ENCODE data around the gene CALHM1. TPM values are rescaled to one million over a fixed set of nuclear protein-coding genes. Genes with fewer than 3 reads are reported as not detected.

CALHM1 gene
- total RNA-seq, 3 donors from 2014 or later, result not detected

GRCh38 chr10:103480521-103480920, 21.8 kb upstream of the CALHM1 start:
- Histone ChIP-seq H3K4me1 (ENCODE audit: low read depth) (peaks cover 3% of the 10 kb centered on the region), H3K4me3 (no peak overlapping the region), H3K9me3 (no peaks in the 10 kb centered on the region), H3K36me3 (ENCODE audit: low read depth) (no peaks in the 10 kb centered on the region)
- DNase-seq (no peak), ATAC-seq (no peak)
- TF ChIP-seq CTCF (IDR thresholded peaks at IDR 0.05), result no peak
- intact Hi-C loops (cut with DNase I, micrococcal nuclease), result no loop called here

- Histone ChIP-seq H3K36me3 (ENCODE audit: low read depth) (no peaks in the 10 kb centered on the region), H3K9me3 (no peaks in the 10 kb centered on the region), H3K4me1 (ENCODE audit: low read depth) (no peaks in the 10 kb centered on the region), H3K4me3 (no peak within 1 kb of the TSS)
- ATAC-seq (peak; percentile 83), DNase-seq (no peak)
- TF ChIP-seq CTCF (IDR thresholded peaks at IDR 0.05), result no peak
- intact Hi-C loops (cut with DNase I, micrococcal nuclease), result no loop called here
Observed at GRCh38 chr10:103479135-103479534, 20.4 kb upstream of the CALHM1 start, which contains the start of gene CALHM3. Gene CALHM3 (minus strand): TSS chr10:103479240. CDS start chr10:103479032, 208 bp downstream.

GRCh38 chr10:103478671-103479070, 20.0 kb upstream of the CALHM1 start:
- Histone ChIP-seq H3K36me3 (ENCODE audit: low read depth) (no peaks in the 10 kb centered on the region), H3K4me1 (ENCODE audit: low read depth) (no peaks in the 10 kb centered on the region), H3K4me3 (no peak overlapping the region), H3K9me3 (no peaks in the 10 kb centered on the region)
- intact Hi-C loops (cut with DNase I, micrococcal nuclease), result no loop called here
- TF ChIP-seq CTCF (IDR thresholded peaks at IDR 0.05), result no peak
- no peak for ATAC-seq
- DNase-seq, result no peak

- peak in 1 of 3 donors; percentile 9 for DNase-seq
- intact Hi-C loops (cut with DNase I, micrococcal nuclease), result no loop called here
Observed at GRCh38 chr10:103476046-103476768, 17.5 kb upstream of the CALHM1 start.

GRCh38 chr10:103475437-103475836, 16.7 kb upstream of the CALHM1 start:
- intact Hi-C loops (cut with DNase I, micrococcal nuclease), result no loop called here
- no peaks in the 10 kb centered on the region for H3K36me3 ChIP-seq (ENCODE audit: low read depth)
- H3K9me3 ChIP-seq, result no peaks in the 10 kb centered on the region
- H3K4me1 ChIP-seq (ENCODE audit: low read depth), result no peaks in the 10 kb centered on the region
- ATAC-seq, result no peak
- no peak for TF ChIP-seq CTCF (IDR thresholded peaks at IDR 0.05)
- no peak overlapping the region for H3K4me3 ChIP-seq
- no peak for DNase-seq

More at GRCh38 chr10:103476046-103476768, 17.5 kb upstream of the CALHM1 start:
- H3K4me3 ChIP-seq, result no peak overlapping the region
- ATAC-seq, result no peak
- H3K36me3 ChIP-seq (ENCODE audit: low read depth), result no peaks in the 10 kb centered on the region
- H3K9me3 ChIP-seq, result no peaks in the 10 kb centered on the region
- TF ChIP-seq CTCF (IDR thresholded peaks at IDR 0.05), result no peak
- H3K4me1 ChIP-seq (ENCODE audit: low read depth), result no peaks in the 10 kb centered on the region

Data from mucosa of descending colon (tissue), 3 donors.